Prostate gland (tissue), 2 donors: ENCODE measurements around the gene ZCCHC24.

Source experiments
- POLR2A ChIP-seq: fragments of 450-650 bp; IDR thresholded peaks from one replicate; pipeline ENCODE4 v1.6.1; 2016; ENCODE audit warnings: antibody characterized with exemption, mild to moderate bottlenecking
- POLR2AphosphoS5 ChIP-seq: sonication (generic); formaldehyde crosslinking; IDR thresholded peaks from one replicate; pipeline ENCODE4 v1.6.1; 2017; ENCODE audit warnings: antibody characterized with exemption
- TF ChIP-seq, protein P1 (sequence below), 4 experiments: fragments of 200-600 bp in 2 of 4; fragments of 450-650 bp in 2 of 4; sonication (generic) in 2 of 4; IDR thresholded peaks; 1 replicate in 3 of 4; 2 replicates in 1 of 4; pipeline ENCODE4 v1.5.1; 2016 to 2019; ENCODE audit warnings: antibody characterized with exemption in 4 of 4, mild to moderate bottlenecking in 2 of 4, moderate library complexity in 2 of 4

GRCh38 chr10:79354615-79355014 is 90.8 kb downstream of the ZCCHC24 start:
- TF ChIP-seq, protein P1, sequence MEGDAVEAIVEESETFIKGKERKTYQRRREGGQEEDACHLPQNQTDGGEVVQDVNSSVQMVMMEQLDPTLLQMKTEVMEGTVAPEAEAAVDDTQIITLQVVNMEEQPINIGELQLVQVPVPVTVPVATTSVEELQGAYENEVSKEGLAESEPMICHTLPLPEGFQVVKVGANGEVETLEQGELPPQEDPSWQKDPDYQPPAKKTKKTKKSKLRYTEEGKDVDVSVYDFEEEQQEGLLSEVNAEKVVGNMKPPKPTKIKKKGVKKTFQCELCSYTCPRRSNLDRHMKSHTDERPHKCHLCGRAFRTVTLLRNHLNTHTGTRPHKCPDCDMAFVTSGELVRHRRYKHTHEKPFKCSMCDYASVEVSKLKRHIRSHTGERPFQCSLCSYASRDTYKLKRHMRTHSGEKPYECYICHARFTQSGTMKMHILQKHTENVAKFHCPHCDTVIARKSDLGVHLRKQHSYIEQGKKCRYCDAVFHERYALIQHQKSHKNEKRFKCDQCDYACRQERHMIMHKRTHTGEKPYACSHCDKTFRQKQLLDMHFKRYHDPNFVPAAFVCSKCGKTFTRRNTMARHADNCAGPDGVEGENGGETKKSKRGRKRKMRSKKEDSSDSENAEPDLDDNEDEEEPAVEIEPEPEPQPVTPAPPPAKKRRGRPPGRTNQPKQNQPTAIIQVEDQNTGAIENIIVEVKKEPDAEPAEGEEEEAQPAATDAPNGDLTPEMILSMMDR (IDR thresholded peaks at IDR 0.05) = no peak
- TF ChIP-seq POLR2A = no peak
- no peak for TF ChIP-seq POLR2AphosphoS5
